ENCODE measurements around the gene KRABD2.
"Not testable (repeated sequence)": the region's sequence is repeated elsewhere in the genome, so short reads cannot be mapped to it uniquely, and the experiment has no call there.

Gene KRABD2

GRCh38 chr17:8409966-8410882 is 33.7 kb upstream of the KRABD2 start:
- H3K27me3 ChIP-seq (ENCODE audit: control insufficient read depth in 1 of 2, insufficient read depth in 2 of 2, low read length in 2 of 2), result peaks cover 0 to 3% of the 10 kb centered on the region in 2 donors
- peaks cover 5 to 34% of the 10 kb centered on the region in 2 donors for H3K4me1 ChIP-seq (ENCODE audit: control insufficient read depth in 1 of 2, insufficient read depth in 2 of 2, low read length in 2 of 2)
- peak overlapping the region in 1 of 2 donors; percentile 10 for H3K4me3 ChIP-seq (ENCODE audit: low read depth in 1 of 2, low read length in 2 of 2)
- peak overlapping the region in 1 of 2 donors; percentile 1 for H3K9ac ChIP-seq (ENCODE audit: low read depth in 1 of 2, low read length in 2 of 2)
- no peak overlapping the region for H3K27ac ChIP-seq (ENCODE audit: low read depth, low read length)
- no peaks in the 10 kb centered on the region for H3K9me3 ChIP-seq (ENCODE audit: control insufficient read depth in 1 of 2, low read length in 2 of 2)
- H3K36me3 ChIP-seq (ENCODE audit: control insufficient read depth in 1 of 2, insufficient read depth in 2 of 2, low read length in 2 of 2), result no peaks in the 10 kb centered on the region

DNA sequence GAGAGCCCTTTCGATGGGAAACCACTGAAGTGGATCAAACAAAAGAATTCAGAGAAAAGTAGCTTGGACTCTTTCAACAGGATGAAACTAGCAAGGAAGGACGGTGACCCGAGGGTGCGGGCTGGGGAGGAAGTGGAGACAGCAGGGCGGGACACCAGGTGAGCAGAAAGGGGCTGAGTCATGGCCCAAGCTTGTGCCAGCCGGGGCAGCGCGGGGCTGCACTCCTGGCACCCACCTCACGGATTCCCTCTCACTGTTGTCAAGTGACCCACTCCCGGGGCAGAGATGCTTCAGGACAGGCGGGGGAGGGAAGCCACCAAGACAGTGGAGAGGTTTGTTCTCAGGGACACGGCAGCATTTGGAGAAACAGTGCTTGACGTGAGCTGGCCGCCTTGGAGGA is 31.9 kb upstream of the KRABD2 start:
- no peaks in the 10 kb centered on the region for H3K36me3 ChIP-seq (ENCODE audit: control insufficient read depth in 1 of 2, insufficient read depth in 2 of 2, low read length in 2 of 2)
- no peaks in the 10 kb centered on the region for H3K9me3 ChIP-seq (ENCODE audit: control insufficient read depth in 1 of 2, low read length in 2 of 2)
- no peak overlapping the region for H3K9ac ChIP-seq (ENCODE audit: low read depth in 1 of 2, low read length in 2 of 2)
- no peak overlapping the region for H3K4me3 ChIP-seq (ENCODE audit: low read depth in 1 of 2, low read length in 2 of 2)
- peaks cover 5 to 34% of the 10 kb centered on the region in 2 donors for H3K4me1 ChIP-seq (ENCODE audit: control insufficient read depth in 1 of 2, insufficient read depth in 2 of 2, low read length in 2 of 2)
- H3K27ac ChIP-seq (ENCODE audit: low read depth, low read length), result no peak overlapping the region
- peaks cover 0 to 3% of the 10 kb centered on the region in 2 donors for H3K27me3 ChIP-seq (ENCODE audit: control insufficient read depth in 1 of 2, insufficient read depth in 2 of 2, low read length in 2 of 2)

- Histone ChIP-seq H3K9me3 (ENCODE audit: control insufficient read depth in 1 of 2, low read length in 2 of 2) (no peaks in the 10 kb centered on the region), H3K4me1 (ENCODE audit: control insufficient read depth in 1 of 2, insufficient read depth in 2 of 2, low read length in 2 of 2) (peaks cover 5 to 18% of the 10 kb centered on the region in 2 donors), H3K36me3 (ENCODE audit: control insufficient read depth in 1 of 2, insufficient read depth in 2 of 2, low read length in 2 of 2) (no peaks in the 10 kb centered on the region), H3K9ac (ENCODE audit: low read depth in 1 of 2, low read length in 2 of 2) (no peak overlapping the region), H3K27me3 (ENCODE audit: control insufficient read depth in 1 of 2, insufficient read depth in 2 of 2, low read length in 2 of 2) (peaks cover 0 to 3% of the 10 kb centered on the region in 2 donors), H3K4me3 (ENCODE audit: low read depth in 1 of 2, low read length in 2 of 2) (no peak overlapping the region), H3K27ac (ENCODE audit: low read depth, low read length) (no peak overlapping the region)
These were observed 29.7 kb upstream of the KRABD2 start for GRCh38 chr17:8406174-8406573.

- Histone ChIP-seq H3K27me3 (ENCODE audit: control insufficient read depth in 1 of 2, insufficient read depth in 2 of 2, low read length in 2 of 2) (peaks cover 3 to 5% of the 10 kb centered on the region in 2 donors), H3K9me3 (ENCODE audit: control insufficient read depth in 1 of 2, low read length in 2 of 2) (no peaks in the 10 kb centered on the region), H3K27ac (ENCODE audit: low read depth, low read length) (no peak overlapping the region), H3K4me3 (ENCODE audit: low read depth in 1 of 2, low read length in 2 of 2) (no peak overlapping the region), H3K4me1 (ENCODE audit: control insufficient read depth in 1 of 2, insufficient read depth in 2 of 2, low read length in 2 of 2) (peaks cover 3 to 15% of the 10 kb centered on the region in 2 donors), H3K9ac (ENCODE audit: low read depth in 1 of 2, low read length in 2 of 2) (no peak overlapping the region), H3K36me3 (ENCODE audit: control insufficient read depth in 1 of 2, insufficient read depth in 2 of 2, low read length in 2 of 2) (no peaks in the 10 kb centered on the region)
These were observed 29.1 kb upstream of the KRABD2 start for GRCh38 chr17:8405499-8406016.

DNA sequence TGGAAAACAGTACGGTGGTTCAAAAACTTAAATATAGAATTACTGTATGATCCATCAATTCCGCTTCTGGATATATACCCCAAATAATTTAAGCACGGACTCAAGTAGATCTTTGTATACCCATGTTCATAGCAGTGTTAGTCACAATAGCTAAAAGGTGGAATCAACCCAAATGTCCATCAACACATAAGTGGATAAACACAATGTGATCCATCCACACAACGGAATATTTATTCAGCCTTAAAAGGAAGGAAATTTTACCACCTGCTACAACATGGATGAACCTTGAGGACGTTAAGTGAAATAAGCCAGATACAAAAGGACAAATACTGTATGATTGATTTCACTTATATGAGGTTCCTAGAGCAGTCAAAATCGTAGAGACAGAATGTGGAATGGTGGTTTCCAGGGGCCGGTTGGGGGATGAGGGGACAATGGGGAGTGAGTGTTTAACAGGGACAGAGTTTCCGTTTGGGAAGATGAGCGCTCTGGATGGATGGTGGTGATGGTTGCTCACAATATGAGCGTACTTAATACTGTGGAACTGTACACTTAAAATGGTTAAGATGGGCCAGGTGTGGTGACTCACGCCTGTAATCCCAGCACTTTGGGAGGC is 26.5 kb upstream of the KRABD2 start:
- Histone ChIP-seq H3K4me1 (ENCODE audit: control insufficient read depth in 1 of 2, insufficient read depth in 2 of 2, low read length in 2 of 2) (peaks cover 0 to 9% of the 10 kb centered on the region in 2 donors), H3K36me3 (ENCODE audit: control insufficient read depth in 1 of 2, insufficient read depth in 2 of 2, low read length in 2 of 2) (no peaks in the 10 kb centered on the region), H3K27me3 (ENCODE audit: control insufficient read depth in 1 of 2, insufficient read depth in 2 of 2, low read length in 2 of 2) (peaks cover 6 to 9% of the 10 kb centered on the region in 2 donors), H3K4me3 (ENCODE audit: low read depth in 1 of 2, low read length in 2 of 2) (no peak overlapping the region), H3K27ac (ENCODE audit: low read depth, low read length) (no peak overlapping the region), H3K9ac (ENCODE audit: low read depth in 1 of 2, low read length in 2 of 2) (no peak overlapping the region), H3K9me3 (ENCODE audit: control insufficient read depth in 1 of 2, low read length in 2 of 2) (no peaks in the 10 kb centered on the region)

DNA sequence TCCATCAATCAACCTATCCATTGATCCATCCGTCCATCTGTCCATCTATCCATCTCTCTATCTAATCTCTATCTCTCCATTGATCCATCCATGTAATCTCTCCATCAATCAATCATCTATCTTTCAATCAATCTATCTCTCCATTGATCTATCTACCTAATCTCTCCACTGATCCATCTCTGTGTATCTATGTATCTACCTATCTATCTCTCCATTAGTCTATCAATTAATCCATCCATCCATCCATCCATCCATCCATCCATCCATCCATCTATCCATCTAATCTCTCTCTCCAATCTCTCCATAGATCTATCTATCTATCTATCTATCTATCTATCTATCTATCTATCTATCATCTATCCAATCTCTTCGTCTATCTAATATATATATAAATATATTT is 24.6 kb upstream of the KRABD2 start:
- no peak overlapping the region for H3K4me3 ChIP-seq (ENCODE audit: low read depth in 1 of 2, low read length in 2 of 2)
- peaks cover 11 to 28% of the 10 kb centered on the region in 2 donors for H3K27me3 ChIP-seq (ENCODE audit: control insufficient read depth in 1 of 2, insufficient read depth in 2 of 2, low read length in 2 of 2)
- H3K9ac ChIP-seq (ENCODE audit: low read depth in 1 of 2, low read length in 2 of 2), result no peak overlapping the region
- H3K36me3 ChIP-seq (ENCODE audit: control insufficient read depth in 1 of 2, insufficient read depth in 2 of 2, low read length in 2 of 2), result no peaks in the 10 kb centered on the region
- no peaks in the 10 kb centered on the region for H3K9me3 ChIP-seq (ENCODE audit: control insufficient read depth in 1 of 2, low read length in 2 of 2)
- no peak overlapping the region for H3K27ac ChIP-seq (ENCODE audit: low read depth, low read length)
- H3K4me1 ChIP-seq (ENCODE audit: control insufficient read depth in 1 of 2, insufficient read depth in 2 of 2, low read length in 2 of 2), result peaks cover 0 to 6% of the 10 kb centered on the region in 2 donors

- H3K4me1 ChIP-seq (ENCODE audit: control insufficient read depth in 1 of 2, insufficient read depth in 2 of 2, low read length in 2 of 2), result peaks cover under 1 to 1% of the 10 kb centered on the region in 2 donors
- H3K27me3 ChIP-seq (ENCODE audit: control insufficient read depth in 1 of 2, insufficient read depth in 2 of 2, low read length in 2 of 2), result peaks cover 8 to 37% of the 10 kb centered on the region in 2 donors
- no peaks in the 10 kb centered on the region for H3K9me3 ChIP-seq (ENCODE audit: control insufficient read depth in 1 of 2, low read length in 2 of 2)
- no peak overlapping the region for H3K4me3 ChIP-seq (ENCODE audit: low read depth in 1 of 2, low read length in 2 of 2)
- no peak overlapping the region for H3K27ac ChIP-seq (ENCODE audit: low read depth, low read length)
- H3K36me3 ChIP-seq (ENCODE audit: control insufficient read depth in 1 of 2, insufficient read depth in 2 of 2, low read length in 2 of 2), result no peaks in the 10 kb centered on the region
- no peak overlapping the region for H3K9ac ChIP-seq (ENCODE audit: low read depth in 1 of 2, low read length in 2 of 2)
These were observed 22.5 kb upstream of the KRABD2 start for GRCh38 chr17:8398980-8399379.

DNA sequence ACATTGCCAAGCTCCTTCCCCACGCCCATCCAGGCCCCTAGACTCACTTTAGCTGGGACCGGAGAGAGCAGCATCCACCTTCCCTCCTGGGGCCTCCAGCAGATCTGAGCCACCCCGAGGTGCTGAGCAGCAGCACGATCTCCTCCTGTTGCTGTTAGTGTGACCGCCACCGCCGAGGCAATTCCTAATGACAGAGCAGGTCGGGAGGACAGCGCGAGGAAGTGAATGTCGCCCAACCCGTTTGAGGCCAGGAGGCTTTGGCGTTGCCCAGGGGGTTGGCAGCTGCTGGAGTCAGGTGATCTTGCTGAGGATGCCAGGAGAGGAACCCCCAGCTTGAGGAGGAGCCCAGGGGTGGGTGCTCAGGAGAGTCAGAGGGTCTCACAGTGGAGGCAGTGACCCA is 21.1 kb upstream of the KRABD2 start, which contains the start of gene RNF222:
TSS of gene RNF222 (minus strand) at position 192 of the 400 bp plus-strand sequence. CDS start 4,366 bp downstream, outside the sequence.
- no peak within 1 kb of the TSS for H3K9ac ChIP-seq (ENCODE audit: low read depth in 1 of 2, low read length in 2 of 2)
- no peak within 1 kb of the TSS for H3K27ac ChIP-seq (ENCODE audit: low read depth, low read length)

GRCh38 chr17:8394497-8394896 is 18.0 kb upstream of the KRABD2 start:
- H3K4me1 ChIP-seq (ENCODE audit: control insufficient read depth in 1 of 2, insufficient read depth in 2 of 2, low read length in 2 of 2), result peaks cover 5 to 11% of the 10 kb centered on the region in 2 donors
- not testable (repeated sequence) for H3K36me3 ChIP-seq (ENCODE audit: control insufficient read depth in 1 of 2, insufficient read depth in 2 of 2, low read length in 2 of 2); H3K9ac ChIP-seq (ENCODE audit: low read depth in 1 of 2, low read length in 2 of 2); H3K27ac ChIP-seq (ENCODE audit: low read depth, low read length); H3K9me3 ChIP-seq (ENCODE audit: control insufficient read depth in 1 of 2, low read length in 2 of 2); H3K4me3 ChIP-seq (ENCODE audit: low read depth in 1 of 2, low read length in 2 of 2)
- peaks cover 10 to 34% of the 10 kb centered on the region in 2 donors for H3K27me3 ChIP-seq (ENCODE audit: control insufficient read depth in 1 of 2, insufficient read depth in 2 of 2, low read length in 2 of 2)

More for the DNA sequence above, 21.1 kb upstream of the KRABD2 start, which contains the start of gene RNF222:
- H3K4me1 ChIP-seq (ENCODE audit: control insufficient read depth in 1 of 2, insufficient read depth in 2 of 2, low read length in 2 of 2), result peaks cover 5 to 11% of the 10 kb centered on the region in 2 donors
- H3K9me3 ChIP-seq (ENCODE audit: control insufficient read depth in 1 of 2, low read length in 2 of 2), result no peaks in the 10 kb centered on the region
- H3K4me3 ChIP-seq (ENCODE audit: low read depth in 1 of 2, low read length in 2 of 2), result no peak within 1 kb of the TSS
- no peaks in the 10 kb centered on the region for H3K36me3 ChIP-seq (ENCODE audit: control insufficient read depth in 1 of 2, insufficient read depth in 2 of 2, low read length in 2 of 2)
- peaks cover 10 to 37% of the 10 kb centered on the region in 2 donors for H3K27me3 ChIP-seq (ENCODE audit: control insufficient read depth in 1 of 2, insufficient read depth in 2 of 2, low read length in 2 of 2)
